HG03135 (cell line): ENCODE results near the gene N4BP3.
"Not testable (repeated sequence)": the region's sequence is repeated elsewhere in the genome, so short reads cannot be mapped to it uniquely, and the experiment has no call there.

ENCODE experiments used
- ATAC-seq: cut with Tn5 transposase; IDR thresholded peaks from one replicate; pipeline ENCODE4 v1.9.1; 2021; ENCODE audit warnings: mild to moderate bottlenecking, moderate library complexity; ENCODE audit not compliant: unreplicated experiment

N4BP3 gene

GRCh38 chr5:178113141-178113787, at the start of gene N4BP3:
Gene N4BP3, plus strand, starts transcription at chr5:178113532. Its CDS starts 6,052 bp downstream, at chr5:178119584.
- ATAC-seq, result peak; percentile 59

GRCh38 chr5:178067755-178068154, 45.6 kb upstream of the N4BP3 start:
- no peak for ATAC-seq

GRCh38 chr5:178068293-178068692, 45.0 kb upstream of the N4BP3 start:
- ATAC-seq, result no peak

GRCh38 chr5:178069909-178070308, 43.4 kb upstream of the N4BP3 start:
- ATAC-seq, result no peak

- ATAC-seq, result no peak
These were observed 42.2 kb upstream of the N4BP3 start for GRCh38 chr5:178071108-178071507.

DNA sequence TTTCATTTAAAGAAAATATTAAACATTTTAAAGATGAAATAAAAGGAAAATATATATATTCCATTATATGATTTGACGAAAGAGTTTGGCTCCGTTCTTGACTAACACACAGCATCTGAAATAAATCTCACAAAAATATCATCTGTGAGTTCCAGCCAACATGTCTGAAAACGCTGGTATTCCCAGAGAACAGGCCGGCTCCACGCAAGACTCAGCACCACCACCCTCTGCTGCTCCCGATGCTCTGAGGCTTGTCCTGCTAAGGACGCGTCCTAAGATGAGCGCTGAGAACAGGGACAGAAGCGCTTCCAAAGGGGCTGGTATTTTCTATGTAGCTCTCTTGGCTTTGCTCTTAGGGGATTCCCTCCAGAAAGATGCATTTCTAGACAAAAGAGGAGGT, 40.6 kb upstream of the N4BP3 start:
- ATAC-seq, result no peak

GRCh38 chr5:178074266-178074952, 38.9 kb upstream of the N4BP3 start:
- ATAC-seq, result no peak

DNA sequence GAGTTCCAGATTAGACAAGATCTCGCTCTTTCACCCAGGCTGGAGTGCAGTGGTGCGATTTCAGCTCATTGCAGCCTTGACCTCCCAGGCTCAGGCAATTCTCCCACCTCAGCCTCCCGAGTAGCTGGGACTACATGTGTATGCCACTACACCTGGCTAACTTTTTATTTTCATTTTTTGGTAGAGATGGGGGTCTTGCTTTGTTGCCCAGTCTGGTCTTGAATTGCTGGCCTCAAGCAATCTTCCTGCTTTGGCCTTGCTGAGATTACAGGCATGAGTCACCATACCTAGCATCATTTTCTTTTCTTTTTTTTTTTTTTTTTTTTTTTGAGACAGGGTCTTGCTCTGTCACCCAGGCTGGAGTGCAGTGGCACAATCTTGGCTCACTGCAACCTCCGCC, 36.4 kb upstream of the N4BP3 start:
- ATAC-seq, result not testable (repeated sequence)

DNA sequence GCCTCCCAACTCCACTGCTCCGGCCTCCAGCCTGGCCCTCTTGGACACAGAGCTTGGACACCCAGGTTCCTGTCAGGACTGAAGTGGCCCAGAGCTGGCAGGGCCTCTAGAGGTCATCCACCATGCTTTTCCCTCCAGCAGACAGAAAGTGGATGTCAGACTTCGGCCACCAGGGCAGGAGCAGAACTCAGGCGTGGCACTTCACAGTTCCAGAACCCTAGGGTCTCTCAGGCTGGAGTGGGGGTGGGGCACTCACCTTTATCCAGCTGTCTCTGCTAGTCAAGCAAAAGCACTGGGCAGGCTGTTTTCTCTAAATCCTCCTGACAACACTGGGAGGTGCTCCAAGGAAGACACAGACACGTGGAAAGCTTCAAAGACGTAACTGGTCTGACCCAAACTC, 35.6 kb upstream of the N4BP3 start:
- ATAC-seq, result no peak

DNA sequence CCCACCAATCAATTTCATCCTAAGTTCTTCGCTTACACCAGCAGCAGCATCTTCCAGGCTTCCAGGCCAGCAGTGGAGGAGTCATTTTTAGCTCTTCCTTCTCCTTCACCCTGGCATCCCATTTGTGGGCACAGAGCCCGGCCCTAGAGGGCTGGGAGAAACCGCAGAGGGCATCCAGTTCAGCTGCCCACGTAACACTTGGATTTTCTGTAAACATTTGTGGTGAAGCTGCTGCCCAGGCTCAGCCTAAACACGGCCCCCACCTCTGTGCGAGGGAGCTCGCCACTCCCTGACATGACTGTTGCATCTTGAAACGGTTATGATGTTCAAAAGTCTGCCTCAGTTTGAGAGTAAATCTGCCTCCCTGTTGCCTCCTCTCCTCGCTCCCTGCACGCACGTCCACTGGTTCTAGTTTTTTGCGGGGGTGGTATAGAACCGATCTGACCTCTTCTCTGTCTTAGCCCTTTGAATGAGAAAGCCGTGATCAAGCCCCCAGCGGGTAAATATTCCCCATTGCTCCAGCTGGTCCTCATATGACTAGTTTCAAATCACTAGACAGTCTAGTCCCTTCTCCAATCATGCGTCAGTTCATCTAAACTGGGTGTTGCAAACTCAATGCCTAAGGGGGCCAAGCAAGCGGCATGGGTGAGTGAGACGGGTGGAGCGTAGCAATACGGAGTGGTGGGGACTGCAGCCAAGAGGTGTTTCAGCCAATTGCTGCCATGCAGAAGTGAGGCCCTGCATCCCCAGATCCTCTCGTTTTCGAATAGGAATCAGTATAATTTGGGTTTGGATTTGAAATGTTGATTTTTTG, 34.9 kb upstream of the N4BP3 start:
- no peak for ATAC-seq

GRCh38 chr5:178080056-178080455, 33.3 kb upstream of the N4BP3 start:
- ATAC-seq, result no peak

DNA sequence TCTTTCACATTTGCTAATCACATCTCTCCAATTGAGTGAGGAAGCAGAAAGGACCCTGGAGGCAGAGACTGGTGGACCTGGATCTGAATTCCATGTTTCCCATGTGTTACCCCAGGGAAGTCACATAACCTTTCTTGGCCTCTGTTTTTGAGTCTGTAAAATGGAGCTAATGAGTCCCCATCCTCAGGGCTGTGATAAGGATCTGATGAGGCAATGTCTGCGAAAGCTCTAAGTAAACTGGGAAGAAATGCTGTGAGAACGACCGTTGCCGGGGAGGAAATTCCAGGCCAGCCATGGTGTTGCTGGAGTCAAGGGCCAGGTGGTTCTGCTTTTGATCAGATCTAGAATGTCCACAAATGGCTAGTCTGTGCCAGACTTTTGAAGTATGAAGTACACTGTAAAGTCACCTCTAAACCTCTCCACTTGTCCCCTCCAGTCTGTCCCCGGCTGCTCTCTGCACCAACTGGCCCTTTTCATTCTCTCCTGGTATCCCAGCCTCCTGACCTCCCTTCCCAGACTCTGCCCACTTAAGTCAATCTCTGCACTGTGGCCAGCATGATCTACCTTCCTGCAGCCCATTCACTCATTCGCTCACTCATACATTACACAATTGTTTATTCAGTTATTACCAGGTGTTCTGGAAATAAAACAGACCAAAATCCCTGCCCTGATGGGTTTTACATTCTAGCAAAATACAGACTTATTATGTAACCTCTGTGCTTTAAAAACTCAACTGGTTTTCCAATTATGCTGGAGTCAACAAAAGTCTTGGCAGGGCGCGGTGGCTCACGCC, 32.5 kb upstream of the N4BP3 start:
- no peak for ATAC-seq

GRCh38 chr5:178081571-178082243, 31.6 kb upstream of the N4BP3 start:
- ATAC-seq, result no peak

DNA sequence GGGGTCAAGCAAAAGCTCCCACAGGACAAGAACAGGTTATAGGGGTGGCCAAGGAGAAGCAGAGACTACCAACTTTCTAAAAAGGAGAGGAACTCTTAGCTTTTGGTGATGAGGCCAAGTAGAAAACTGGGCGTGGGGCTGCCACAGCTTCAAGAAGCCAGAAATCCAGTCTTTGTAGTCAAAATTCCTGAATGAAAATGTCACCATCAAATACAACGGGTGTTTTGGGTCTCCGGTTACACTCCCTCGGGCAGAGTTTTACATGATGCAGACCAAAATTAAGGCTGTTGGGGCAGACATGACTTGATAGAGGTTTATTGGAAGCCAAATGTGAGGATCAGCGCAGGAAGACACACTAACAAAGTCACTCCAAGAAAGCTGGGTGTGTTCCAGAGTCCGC, 29.4 kb upstream of the N4BP3 start:
- ATAC-seq, result no peak

DNA sequence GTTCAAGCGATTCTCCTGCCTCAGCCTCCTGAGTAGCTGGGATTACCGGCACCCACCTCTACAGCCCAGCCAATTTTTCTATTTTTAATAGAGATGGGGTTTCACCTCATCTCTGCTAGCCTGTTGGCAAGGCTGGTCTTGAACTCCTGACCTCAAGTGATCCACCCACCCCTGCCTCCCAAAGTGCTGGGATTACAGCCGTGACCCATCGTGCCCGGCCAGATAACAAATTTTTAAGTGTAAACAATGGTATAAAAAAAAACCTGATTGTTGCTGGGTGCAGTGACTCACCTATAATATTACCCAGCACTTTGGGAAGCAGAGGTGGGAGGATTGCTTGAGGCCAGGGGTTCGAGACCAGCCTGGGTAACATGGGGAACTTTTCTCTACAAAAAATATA, 28.0 kb upstream of the N4BP3 start:
- no peak for ATAC-seq

- no peak for ATAC-seq
These were observed 27.1 kb upstream of the N4BP3 start for GRCh38 chr5:178086266-178086665.

DNA sequence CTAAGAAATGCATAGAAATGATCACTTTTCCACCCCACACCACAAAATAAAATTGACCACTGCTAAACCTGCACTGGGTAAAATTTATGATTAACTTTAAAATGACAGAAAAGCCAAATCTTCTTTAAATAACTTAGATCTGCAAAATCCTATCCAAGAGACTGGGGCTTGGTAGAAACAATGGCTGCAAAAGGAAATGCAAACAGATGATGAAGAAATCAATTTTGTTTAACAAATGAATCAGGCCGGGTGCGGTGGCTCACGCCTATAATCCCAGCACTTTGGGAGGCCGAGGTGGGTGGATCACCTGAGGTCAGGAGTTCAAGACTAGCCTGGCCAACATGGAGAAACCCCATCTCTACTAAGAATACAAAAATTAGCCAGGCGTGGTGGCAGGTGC, 26.1 kb upstream of the N4BP3 start:
- not testable (repeated sequence) for ATAC-seq

- ATAC-seq, result no peak
These were observed 22.5 kb upstream of the N4BP3 start for GRCh38 chr5:178090856-178091255.

DNA sequence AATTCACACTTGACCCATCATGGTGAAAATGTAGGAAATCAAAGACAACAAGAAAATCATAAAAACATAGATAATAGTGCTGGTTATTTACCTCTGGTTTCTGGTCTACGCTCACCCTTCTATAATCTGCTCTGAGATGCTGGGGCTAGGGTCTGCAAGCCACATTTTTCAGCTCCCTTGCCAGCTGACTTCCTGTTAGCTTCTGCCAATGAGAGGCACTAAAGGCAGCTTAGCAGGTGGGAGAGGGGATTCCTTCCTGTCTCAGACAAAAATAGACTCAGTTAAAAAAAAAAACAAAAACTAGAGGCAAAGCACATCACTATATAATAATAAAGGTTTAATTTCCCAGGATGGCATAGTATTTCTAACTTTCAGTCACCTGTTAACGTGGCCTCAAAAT, 20.2 kb upstream of the N4BP3 start:
- no peak for ATAC-seq

DNA sequence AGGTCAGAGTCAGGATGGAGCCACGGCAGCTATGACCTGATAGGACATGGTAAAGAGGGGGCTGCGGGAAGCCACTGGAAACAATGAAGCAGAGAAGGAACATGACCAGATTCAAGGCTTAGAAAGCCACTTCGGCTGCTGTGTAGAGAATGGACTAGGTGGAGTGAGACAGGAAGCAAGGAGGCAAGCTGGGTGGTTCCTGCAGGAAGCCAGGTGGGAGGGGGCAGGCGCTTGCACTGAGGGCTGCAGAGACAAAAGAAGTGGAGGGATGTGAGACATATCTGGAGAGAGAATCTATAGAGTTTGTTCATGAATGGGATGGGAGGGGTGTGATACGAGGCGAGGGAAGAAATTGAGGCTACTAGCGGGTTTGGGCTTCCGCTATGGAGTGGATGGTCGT, 19.0 kb upstream of the N4BP3 start:
- ATAC-seq, result no peak

- no peak for ATAC-seq
These were observed 14.6 kb upstream of the N4BP3 start for GRCh38 chr5:178098685-178099084.
